ENCODE data around the gene FBXO11. TPM values are rescaled to one million over a fixed set of nuclear protein-coding genes. Genes with fewer than 3 reads are reported as not detected.

FBXO11 gene
- total and polyA plus RNA-seq, 2 experiments from 2014 or later = 27.4 to 43.5 TPM

GRCh38 chr2:47769318-47769717 is 137.0 kb downstream of the FBXO11 start:
- no peak for DNase-seq (ENCODE audit: low read depth in 1 of 2, low spot score in 1 of 2)
- H3K36me3 ChIP-seq = no peaks in the 10 kb centered on the region
- no peak overlapping the region for H3K27ac ChIP-seq
- no peak overlapping the region for H3K4me3 ChIP-seq
- H3K27me3 ChIP-seq = no peaks in the 10 kb centered on the region
- H3K9me3 ChIP-seq (ENCODE audit: low read depth) = no peaks in the 10 kb centered on the region
- TF ChIP-seq CTCF (IDR thresholded peaks at IDR 0.05; ENCODE audit: low read depth, low read length) = no peak
- H3K4me1 ChIP-seq (ENCODE audit: low read depth) = no peaks in the 10 kb centered on the region

- H3K4me3 ChIP-seq = no peak overlapping the region
- H3K27ac ChIP-seq = no peak overlapping the region
- DNase-seq (ENCODE audit: low read depth in 1 of 2, low spot score in 1 of 2) = peak; percentile 68 to 76
- H3K4me1 ChIP-seq (ENCODE audit: low read depth) = no peaks in the 10 kb centered on the region
- no peaks in the 10 kb centered on the region for H3K36me3 ChIP-seq
- peak; percentile 98 for TF ChIP-seq CTCF (IDR thresholded peaks at IDR 0.05; ENCODE audit: low read depth, low read length)
- H3K9me3 ChIP-seq (ENCODE audit: low read depth) = no peaks in the 10 kb centered on the region
- no peaks in the 10 kb centered on the region for H3K27me3 ChIP-seq
Observed at GRCh38 chr2:47767880-47768609, 138.3 kb downstream of the FBXO11 start.

- no peak overlapping the region for H3K27ac ChIP-seq
- H3K9me3 ChIP-seq (ENCODE audit: low read depth) = no peaks in the 10 kb centered on the region
- no peak overlapping the region for H3K4me3 ChIP-seq
- no peaks in the 10 kb centered on the region for H3K27me3 ChIP-seq
- no peak for DNase-seq (ENCODE audit: low read depth in 1 of 2, low spot score in 1 of 2)
- H3K36me3 ChIP-seq = no peaks in the 10 kb centered on the region
- TF ChIP-seq CTCF (IDR thresholded peaks at IDR 0.05; ENCODE audit: low read depth, low read length) = no peak
- no peaks in the 10 kb centered on the region for H3K4me1 ChIP-seq (ENCODE audit: low read depth)
Observed at GRCh38 chr2:47767497-47767844, 138.8 kb downstream of the FBXO11 start.

GRCh38 chr2:47751856-47752414 is 154.4 kb downstream of the FBXO11 start:
- Histone ChIP-seq H3K36me3 (no peaks in the 10 kb centered on the region), H3K4me3 (no peak overlapping the region), H3K9me3 (ENCODE audit: low read depth) (no peaks in the 10 kb centered on the region), H3K4me1 (ENCODE audit: low read depth) (peaks cover 11% of the 10 kb centered on the region), H3K27me3 (no peaks in the 10 kb centered on the region), H3K27ac (no peak overlapping the region)
- DNase-seq (ENCODE audit: low read depth in 1 of 2, low spot score in 1 of 2) = peak in 1 of 2 donors; percentile 19
- TF ChIP-seq CTCF (IDR thresholded peaks at IDR 0.05; ENCODE audit: low read depth, low read length) = no peak

- Histone ChIP-seq H3K4me3 (no peak overlapping the region), H3K4me1 (ENCODE audit: low read depth) (peaks cover 3% of the 10 kb centered on the region), H3K27ac (no peak overlapping the region), H3K9me3 (ENCODE audit: low read depth) (no peaks in the 10 kb centered on the region), H3K27me3 (no peaks in the 10 kb centered on the region), H3K36me3 (no peaks in the 10 kb centered on the region)
- no peak for TF ChIP-seq CTCF (IDR thresholded peaks at IDR 0.05; ENCODE audit: low read depth, low read length)
- DNase-seq (ENCODE audit: low read depth in 1 of 2, low spot score in 1 of 2) = no peak
Observed at GRCh38 chr2:47747878-47748277, 158.4 kb downstream of the FBXO11 start.
